ENCODE data around the gene KCNJ10. TPM values are rescaled to one million over a fixed set of nuclear protein-coding genes. Genes with fewer than 3 reads are reported as not detected.
"Not testable (repeated sequence)": the region's sequence is repeated elsewhere in the genome, so short reads cannot be mapped to it uniquely, and the experiment has no call there.

The KCNJ10 gene
- polyA plus RNA-seq, 1 experiment: not detected

- ChIA-PET CTCF (interaction anchor here (0.7 to 5.5 kb wide), 6 partner anchors 9 to 318 kb away, joined by 3 to 24 read pairs (median 5); partner anchors contain the start of gene KCNJ10), POLR2A (no interaction called here)
- H3K27ac ChIP-seq (ENCODE audit: low read depth, low read length): no peak overlapping the region
- H3K4me3 ChIP-seq (ENCODE audit: low read depth, low read length): no peak overlapping the region
- no peaks in the 10 kb centered on the region for H3K9me3 ChIP-seq (ENCODE audit: control insufficient read depth, insufficient read depth, low read length)
- DNase-seq (ENCODE audit: low read depth, low spot score): no peak
- TF ChIP-seq CTCF (IDR thresholded peaks at IDR 0.05; ENCODE audit: low read depth, low read length): 0 out of 2 replicates have a peak, but pooled peaks have one; percentile 7
- peaks cover 50% of the 10 kb centered on the region for H3K27me3 ChIP-seq (ENCODE audit: control insufficient read depth, insufficient read depth, low read length)
Measured at GRCh38 chr1:160058087-160058486, 11.9 kb downstream of the KCNJ10 start.

DNA sequence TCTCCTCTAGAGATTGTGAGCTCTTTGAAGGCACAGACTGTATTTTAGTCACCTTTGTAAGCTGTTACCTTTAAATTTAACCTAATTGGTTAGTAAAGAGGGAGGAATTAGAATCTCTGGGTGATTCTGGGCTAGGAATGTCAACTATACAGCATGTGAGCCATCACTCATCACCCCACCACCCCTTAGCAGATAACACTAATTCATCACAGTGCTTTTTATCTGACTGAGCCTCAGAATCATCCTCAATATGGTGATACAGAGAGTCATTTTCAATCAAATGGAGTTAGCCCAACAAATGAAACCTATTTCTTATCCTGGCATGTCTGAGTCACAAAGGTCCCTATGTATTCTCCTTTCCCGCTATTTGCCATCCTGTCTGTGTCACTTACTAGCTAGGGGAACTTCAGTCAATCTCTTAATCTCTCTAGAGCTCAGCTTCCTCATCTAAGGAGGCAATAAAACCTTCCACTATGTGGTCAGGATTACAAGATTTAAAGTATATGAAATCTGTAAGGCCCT, 13.3 kb downstream of the KCNJ10 start:
- no peak for TF ChIP-seq CTCF (IDR thresholded peaks at IDR 0.05; ENCODE audit: low read depth, low read length)
- H3K27ac ChIP-seq (ENCODE audit: low read depth, low read length): no peak overlapping the region
- CTCF ChIA-PET: interaction anchor here (1.0 to 5.5 kb wide), 2 partner anchors 11 to 22 kb away, joined by 4 to 24 read pairs; no protein-coding TSS in a partner anchor
- POLR2A ChIA-PET: no interaction called here
- DNase-seq (ENCODE audit: low read depth, low spot score): no peak
- H3K27me3 ChIP-seq (ENCODE audit: control insufficient read depth, insufficient read depth, low read length): peaks cover 52% of the 10 kb centered on the region
- no peaks in the 10 kb centered on the region for H3K9me3 ChIP-seq (ENCODE audit: control insufficient read depth, insufficient read depth, low read length)
- no peak overlapping the region for H3K4me3 ChIP-seq (ENCODE audit: low read depth, low read length)

GRCh38 chr1:160053548-160054365, 16.2 kb downstream of the KCNJ10 start:
- ChIA-PET POLR2A (no interaction called here), CTCF (interaction anchor here (1.2 to 1.3 kb wide), 2 partner anchors 25 to 32 kb away, joined by 4 read pairs; no protein-coding TSS in a partner anchor)
- TF ChIP-seq CTCF (IDR thresholded peaks at IDR 0.05; ENCODE audit: low read depth, low read length): no peak
- H3K4me3 ChIP-seq (ENCODE audit: low read depth, low read length): no peak overlapping the region
- H3K27ac ChIP-seq (ENCODE audit: low read depth, low read length): no peak overlapping the region
- DNase-seq (ENCODE audit: low read depth, low spot score): no peak
- peaks cover 40% of the 10 kb centered on the region for H3K27me3 ChIP-seq (ENCODE audit: control insufficient read depth, insufficient read depth, low read length)
- no peaks in the 10 kb centered on the region for H3K9me3 ChIP-seq (ENCODE audit: control insufficient read depth, insufficient read depth, low read length)

DNA sequence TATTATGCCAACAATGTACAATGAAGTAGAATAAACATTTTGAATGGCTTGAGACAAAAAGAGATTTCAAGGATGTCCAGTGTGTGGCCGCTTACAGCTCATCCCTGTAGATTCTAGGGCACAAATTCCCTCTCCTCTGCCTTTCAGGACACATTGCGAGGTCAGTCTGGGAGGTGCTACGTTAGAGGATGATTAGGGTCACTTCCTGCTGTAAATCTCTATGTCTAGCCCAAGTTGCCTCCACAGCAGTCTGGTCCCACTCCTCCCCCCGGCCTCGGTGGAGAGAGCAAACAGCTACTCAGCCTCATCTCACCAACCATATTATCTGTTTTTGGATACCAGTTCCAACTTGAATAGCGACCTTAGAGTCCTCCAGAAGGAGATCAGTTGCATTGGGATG, 17.0 kb downstream of the KCNJ10 start:
- H3K27ac ChIP-seq (ENCODE audit: low read depth, low read length): no peak overlapping the region
- no peak for TF ChIP-seq CTCF (IDR thresholded peaks at IDR 0.05; ENCODE audit: low read depth, low read length)
- POLR2A ChIA-PET: no interaction called here
- CTCF ChIA-PET: interaction anchor here (0.6 to 1.3 kb wide), 3 partner anchors 26 to 997 kb away, joined by 3 to 4 read pairs (median 4); no protein-coding TSS in a partner anchor
- no peak overlapping the region for H3K4me3 ChIP-seq (ENCODE audit: low read depth, low read length)
- H3K27me3 ChIP-seq (ENCODE audit: control insufficient read depth, insufficient read depth, low read length): peaks cover 45% of the 10 kb centered on the region
- H3K9me3 ChIP-seq (ENCODE audit: control insufficient read depth, insufficient read depth, low read length): no peaks in the 10 kb centered on the region
- no peak for DNase-seq (ENCODE audit: low read depth, low spot score)

DNA sequence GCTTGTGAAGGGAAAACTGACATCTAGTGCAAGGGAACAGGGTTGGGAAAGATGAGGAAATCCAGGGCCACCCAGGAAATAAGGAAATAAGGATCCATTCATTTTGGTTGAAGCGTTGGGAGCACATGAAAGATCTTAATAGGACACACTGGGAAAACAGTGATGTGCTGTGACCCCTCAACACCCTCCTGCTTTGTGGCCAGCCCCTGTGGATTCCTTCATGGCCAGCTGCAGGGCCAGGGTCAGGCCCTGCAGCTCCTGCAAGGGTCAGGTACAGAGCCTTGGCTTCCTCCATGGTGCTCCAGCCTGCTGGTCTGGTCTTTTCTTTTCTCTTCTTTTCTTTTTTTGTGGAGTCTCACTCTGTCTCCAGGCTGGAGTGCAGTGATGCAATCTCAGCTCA, 19.3 kb downstream of the KCNJ10 start:
- Histone ChIP-seq H3K27me3 (ENCODE audit: control insufficient read depth, insufficient read depth, low read length) (peaks cover 46% of the 10 kb centered on the region), H3K4me3 (ENCODE audit: low read depth, low read length) (no peak overlapping the region), H3K27ac (ENCODE audit: low read depth, low read length) (no peak overlapping the region), H3K9me3 (ENCODE audit: control insufficient read depth, insufficient read depth, low read length) (no peaks in the 10 kb centered on the region)
- no peak for DNase-seq (ENCODE audit: low read depth, low spot score)
- no peak for TF ChIP-seq CTCF (IDR thresholded peaks at IDR 0.05; ENCODE audit: low read depth, low read length)
- ChIA-PET POLR2A (interaction anchor here (0.5 kb wide), 1 partner anchor 71 kb away, joined by 5 read pairs; no protein-coding TSS in a partner anchor), CTCF (interaction anchor here (0.6 kb wide), 1 partner anchor 324 kb away, joined by 3 read pairs; no protein-coding TSS in a partner anchor)

GRCh38 chr1:160050182-160050581, 19.8 kb downstream of the KCNJ10 start:
- not testable (repeated sequence) for H3K4me3 ChIP-seq (ENCODE audit: low read depth, low read length); DNase-seq (ENCODE audit: low read depth, low spot score); H3K9me3 ChIP-seq (ENCODE audit: control insufficient read depth, insufficient read depth, low read length); H3K27ac ChIP-seq (ENCODE audit: low read depth, low read length)
- CTCF ChIA-PET: interaction anchor here (0.6 kb wide), 1 partner anchor 325 kb away, joined by 3 read pairs; no protein-coding TSS in a partner anchor
- POLR2A ChIA-PET: interaction anchor here (0.5 kb wide), 1 partner anchor 71 kb away, joined by 5 read pairs; no protein-coding TSS in a partner anchor
- H3K27me3 ChIP-seq (ENCODE audit: control insufficient read depth, insufficient read depth, low read length): peaks cover 47% of the 10 kb centered on the region
